ENCODE results near the gene MTREX.
"Not testable (repeated sequence)": the region's sequence is repeated elsewhere in the genome, so short reads cannot be mapped to it uniquely, and the experiment has no call there.

Gene MTREX

GRCh38 chr5:55307383-55308253 is at the start of gene MTREX, which contains the start of gene DHX29:
Gene MTREX, plus strand, starts transcription at chr5:55307989. Its CDS starts 25 bp downstream, at chr5:55308014.
Gene DHX29, minus strand, starts transcription at chr5:55307694. Its CDS starts 121 bp downstream, at chr5:55307573.
- DNase-seq (ENCODE audit: low spot score): peak; percentile 70

GRCh38 chr5:55258339-55258738 is 49.5 kb upstream of the MTREX start:
- no peak for DNase-seq (ENCODE audit: low spot score)

GRCh38 chr5:55276771-55277170 is 31.0 kb upstream of the MTREX start:
- peak; percentile 82 for DNase-seq (ENCODE audit: low spot score)

- DNase-seq (ENCODE audit: low spot score): peak; percentile 20
Observed at GRCh38 chr5:55278778-55279177, 29.0 kb upstream of the MTREX start.

- DNase-seq (ENCODE audit: low spot score): no peak
Observed at GRCh38 chr5:55286411-55286933, 21.3 kb upstream of the MTREX start.

- DNase-seq (ENCODE audit: low spot score): no peak
Observed at GRCh38 chr5:55289808-55290207, 18.0 kb upstream of the MTREX start.

- no peak for DNase-seq (ENCODE audit: low spot score)
Observed at GRCh38 chr5:55290991-55291390, 16.8 kb upstream of the MTREX start.

- no peak for DNase-seq (ENCODE audit: low spot score)
Observed at GRCh38 chr5:55294935-55295334, 12.9 kb upstream of the MTREX start.

GRCh38 chr5:55300890-55301289 is 6.9 kb upstream of the MTREX start:
- no peak for DNase-seq (ENCODE audit: low spot score)

GRCh38 chr5:55303238-55303690 is 4.5 kb upstream of the MTREX start:
- no peak for DNase-seq (ENCODE audit: low spot score)

- DNase-seq (ENCODE audit: low spot score): no peak
Observed at GRCh38 chr5:55304584-55304983, 3.2 kb upstream of the MTREX start.

GRCh38 chr5:55305345-55305744 is 2.4 kb upstream of the MTREX start:
- no peak for DNase-seq (ENCODE audit: low spot score)

- no peak for DNase-seq (ENCODE audit: low spot score)
Observed at GRCh38 chr5:55306641-55307382, 977 bp upstream of the MTREX start.

GRCh38 chr5:55308254-55308836 is 556 bp downstream of the MTREX start:
- no peak for DNase-seq (ENCODE audit: low spot score)

- no peak for DNase-seq (ENCODE audit: low spot score)
Observed at GRCh38 chr5:55313870-55314617, 6.3 kb downstream of the MTREX start.

GRCh38 chr5:55316289-55316688 is 8.5 kb downstream of the MTREX start:
- no peak for DNase-seq (ENCODE audit: low spot score)

- DNase-seq (ENCODE audit: low spot score): no peak
Observed at GRCh38 chr5:55316837-55317236, 9.0 kb downstream of the MTREX start.

GRCh38 chr5:55318237-55318636 is 10.4 kb downstream of the MTREX start:
- not testable (repeated sequence) for DNase-seq (ENCODE audit: low spot score)

- no peak for DNase-seq (ENCODE audit: low spot score)
Observed at GRCh38 chr5:55319491-55319890, 11.7 kb downstream of the MTREX start.

- DNase-seq (ENCODE audit: low spot score): no peak
Observed at GRCh38 chr5:55320571-55320970, 12.8 kb downstream of the MTREX start.

- no peak for DNase-seq (ENCODE audit: low spot score)
Observed at GRCh38 chr5:55324006-55324405, 16.2 kb downstream of the MTREX start.
